ENCODE results near the gene TCP11L1. TPM values are rescaled to one million over a fixed set of nuclear protein-coding genes. Genes with fewer than 3 reads are reported as not detected.
A peak's percentile ranks its signal among the peaks of the same experiment; 100 is the strongest.

Gene TCP11L1
- total and polyA plus RNA-seq, 2 donors (not counting 1 experiment from before 2014, with no cell fraction given), result 24.1 to 30.2 TPM

GRCh38 chr11:33035011-33035410, 4.4 kb upstream of the TCP11L1 start:
- Histone ChIP-seq H3K27me3 (ENCODE audit: control insufficient read depth, insufficient read depth, low read length) (no peaks in the 10 kb centered on the region), H3K27ac (ENCODE audit: insufficient read depth, low read length) (no peak overlapping the region), H3K9me3 (ENCODE audit: control insufficient read depth, insufficient read depth, low read depth, low read length) (no peaks in the 10 kb centered on the region), H3K4me1 (ENCODE audit: control insufficient read depth, extremely low read depth, insufficient read depth, low read length) (no peaks in the 10 kb centered on the region), H2AFZ (ENCODE audit: low read length) (no peak overlapping the region), H3K36me3 (ENCODE audit: control insufficient read depth, insufficient read depth, low read length) (no peaks in the 10 kb centered on the region), H4K20me1 (ENCODE audit: control insufficient read depth, extremely low read depth, insufficient read depth, low read length) (no peaks in the 10 kb centered on the region), H3K79me2 (ENCODE audit: control insufficient read depth, insufficient read depth, low read length) (no peaks in the 10 kb centered on the region), H3K4me2 (ENCODE audit: extremely low read depth, insufficient read depth, low read length) (no peak overlapping the region), H3K4me3 (replicated peaks in 1 of 4; ENCODE audit: control extremely low read depth in 1 of 4, insufficient read depth in 1 of 4, low read depth in 3 of 4, low read length in 4 of 4) (no peak overlapping the region), H3K9ac (ENCODE audit: insufficient read depth, low read length) (no peak overlapping the region)
- no peak for DNase-seq (ENCODE audit: low read depth in 2 of 2)
- TF ChIP-seq, protein P1, sequence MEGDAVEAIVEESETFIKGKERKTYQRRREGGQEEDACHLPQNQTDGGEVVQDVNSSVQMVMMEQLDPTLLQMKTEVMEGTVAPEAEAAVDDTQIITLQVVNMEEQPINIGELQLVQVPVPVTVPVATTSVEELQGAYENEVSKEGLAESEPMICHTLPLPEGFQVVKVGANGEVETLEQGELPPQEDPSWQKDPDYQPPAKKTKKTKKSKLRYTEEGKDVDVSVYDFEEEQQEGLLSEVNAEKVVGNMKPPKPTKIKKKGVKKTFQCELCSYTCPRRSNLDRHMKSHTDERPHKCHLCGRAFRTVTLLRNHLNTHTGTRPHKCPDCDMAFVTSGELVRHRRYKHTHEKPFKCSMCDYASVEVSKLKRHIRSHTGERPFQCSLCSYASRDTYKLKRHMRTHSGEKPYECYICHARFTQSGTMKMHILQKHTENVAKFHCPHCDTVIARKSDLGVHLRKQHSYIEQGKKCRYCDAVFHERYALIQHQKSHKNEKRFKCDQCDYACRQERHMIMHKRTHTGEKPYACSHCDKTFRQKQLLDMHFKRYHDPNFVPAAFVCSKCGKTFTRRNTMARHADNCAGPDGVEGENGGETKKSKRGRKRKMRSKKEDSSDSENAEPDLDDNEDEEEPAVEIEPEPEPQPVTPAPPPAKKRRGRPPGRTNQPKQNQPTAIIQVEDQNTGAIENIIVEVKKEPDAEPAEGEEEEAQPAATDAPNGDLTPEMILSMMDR (conservative IDR thresholded peaks at IDR 0.05 in 1 of 2, IDR thresholded peaks at IDR 0.05 in 1 of 2; ENCODE audit: low read depth in 1 of 2, low read length in 2 of 2), result no peak
- TF ChIP-seq EZH2 (IDR thresholded peaks at IDR 0.05; ENCODE audit: low read length, missing control alignments), result no peak

DNA sequence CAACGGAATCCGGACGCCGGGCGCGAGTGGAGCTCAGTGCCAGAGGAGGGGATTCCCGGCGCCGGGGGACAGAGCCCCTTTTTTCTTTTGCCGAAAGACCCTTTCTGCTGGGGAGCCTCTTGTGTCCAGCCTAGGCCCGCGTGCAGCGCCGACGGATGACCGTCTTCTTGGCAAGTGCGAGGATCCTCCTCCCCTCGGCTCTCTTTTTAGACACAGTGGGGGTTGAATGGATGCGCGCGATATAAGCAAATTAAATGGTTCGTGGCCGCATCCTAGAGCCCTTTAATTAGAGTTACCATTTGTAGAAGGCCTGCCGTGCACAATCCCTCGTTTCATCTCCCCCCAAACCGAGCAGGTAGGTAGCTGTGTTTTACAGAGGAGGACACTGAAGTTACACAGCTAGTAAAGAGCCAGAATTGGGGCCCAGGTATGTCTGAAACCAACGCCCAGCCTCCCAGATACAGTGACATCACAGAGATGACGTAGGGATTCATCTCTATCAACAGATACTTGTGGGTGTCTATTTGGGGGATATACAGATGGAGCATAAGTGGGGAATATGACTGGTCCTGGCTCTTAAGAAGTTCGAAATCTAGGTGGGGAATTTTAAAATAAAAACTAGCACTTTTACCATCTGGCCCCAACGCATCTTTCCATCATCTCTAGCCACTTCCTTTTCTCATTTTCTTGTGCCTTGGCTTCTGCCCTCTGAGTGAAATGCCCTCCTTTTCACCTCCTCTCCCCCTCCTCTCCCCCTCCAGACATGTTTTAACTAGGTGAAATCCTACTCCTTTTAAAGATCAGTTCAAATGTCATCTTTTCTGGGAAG, 875 bp downstream of the TCP11L1 start:
- H3K79me2 ChIP-seq (ENCODE audit: control insufficient read depth, insufficient read depth, low read length), result peaks cover 12% of the 10 kb centered on the region
- peak; percentile 32 to 56 for DNase-seq (ENCODE audit: low read depth in 2 of 2)
- no peaks in the 10 kb centered on the region for H4K20me1 ChIP-seq (ENCODE audit: control insufficient read depth, extremely low read depth, insufficient read depth, low read length)

GRCh38 chr11:33040862-33041453, 1.6 kb downstream of the TCP11L1 start:
- H3K9ac ChIP-seq (ENCODE audit: insufficient read depth, low read length), result no peak overlapping the region
- H3K27ac ChIP-seq (ENCODE audit: insufficient read depth, low read length), result peak overlapping the region; percentile 93
- no peaks in the 10 kb centered on the region for H4K20me1 ChIP-seq (ENCODE audit: control insufficient read depth, extremely low read depth, insufficient read depth, low read length)
- H3K4me2 ChIP-seq (ENCODE audit: extremely low read depth, insufficient read depth, low read length), result peak overlapping the region; percentile 82
- H3K4me1 ChIP-seq (ENCODE audit: control insufficient read depth, extremely low read depth, insufficient read depth, low read length), result no peaks in the 10 kb centered on the region
- peaks cover 12% of the 10 kb centered on the region for H3K79me2 ChIP-seq (ENCODE audit: control insufficient read depth, insufficient read depth, low read length)
- TF ChIP-seq, protein P1 (conservative IDR thresholded peaks at IDR 0.05 in 1 of 2, IDR thresholded peaks at IDR 0.05 in 1 of 2; ENCODE audit: low read depth in 1 of 2, low read length in 2 of 2), result no peak
- TF ChIP-seq EZH2 (IDR thresholded peaks at IDR 0.05; ENCODE audit: low read length, missing control alignments), result no peak
- peak overlapping the region; percentile 64 to 80 (median 76) for H3K4me3 ChIP-seq (replicated peaks in 1 of 4; ENCODE audit: control extremely low read depth in 1 of 4, insufficient read depth in 1 of 4, low read depth in 3 of 4, low read length in 4 of 4)
- H3K36me3 ChIP-seq (ENCODE audit: control insufficient read depth, insufficient read depth, low read length), result peaks cover 5% of the 10 kb centered on the region
- no peak for DNase-seq (ENCODE audit: low read depth in 2 of 2)
- no peaks in the 10 kb centered on the region for H3K9me3 ChIP-seq (ENCODE audit: control insufficient read depth, insufficient read depth, low read depth, low read length)
- H2AFZ ChIP-seq (ENCODE audit: low read length), result no peak overlapping the region
- no peaks in the 10 kb centered on the region for H3K27me3 ChIP-seq (ENCODE audit: control insufficient read depth, insufficient read depth, low read length)

More for the DNA sequence above, 875 bp downstream of the TCP11L1 start:
- Histone ChIP-seq H3K4me1 (ENCODE audit: control insufficient read depth, extremely low read depth, insufficient read depth, low read length) (no peaks in the 10 kb centered on the region), H2AFZ (ENCODE audit: low read length) (peak overlapping the region; percentile 95), H3K4me3 (replicated peaks in 1 of 4; ENCODE audit: control extremely low read depth in 1 of 4, insufficient read depth in 1 of 4, low read depth in 3 of 4, low read length in 4 of 4) (peak overlapping the region; percentile 64 to 80 (median 76)), H3K27ac (ENCODE audit: insufficient read depth, low read length) (peak overlapping the region; percentile 93), H3K27me3 (ENCODE audit: control insufficient read depth, insufficient read depth, low read length) (no peaks in the 10 kb centered on the region), H3K9ac (ENCODE audit: insufficient read depth, low read length) (peak overlapping the region; percentile 80), H3K36me3 (ENCODE audit: control insufficient read depth, insufficient read depth, low read length) (peaks cover 3% of the 10 kb centered on the region), H3K4me2 (ENCODE audit: extremely low read depth, insufficient read depth, low read length) (peak overlapping the region; percentile 82), H3K9me3 (ENCODE audit: control insufficient read depth, insufficient read depth, low read depth, low read length) (no peaks in the 10 kb centered on the region)
- no peak for TF ChIP-seq EZH2 (IDR thresholded peaks at IDR 0.05; ENCODE audit: low read length, missing control alignments)
- TF ChIP-seq, protein P1 (conservative IDR thresholded peaks at IDR 0.05 in 1 of 2, IDR thresholded peaks at IDR 0.05 in 1 of 2; ENCODE audit: low read depth in 1 of 2, low read length in 2 of 2), result no peak
